ENCODE measurements around the gene DNAH9.

Gene DNAH9

DNA sequence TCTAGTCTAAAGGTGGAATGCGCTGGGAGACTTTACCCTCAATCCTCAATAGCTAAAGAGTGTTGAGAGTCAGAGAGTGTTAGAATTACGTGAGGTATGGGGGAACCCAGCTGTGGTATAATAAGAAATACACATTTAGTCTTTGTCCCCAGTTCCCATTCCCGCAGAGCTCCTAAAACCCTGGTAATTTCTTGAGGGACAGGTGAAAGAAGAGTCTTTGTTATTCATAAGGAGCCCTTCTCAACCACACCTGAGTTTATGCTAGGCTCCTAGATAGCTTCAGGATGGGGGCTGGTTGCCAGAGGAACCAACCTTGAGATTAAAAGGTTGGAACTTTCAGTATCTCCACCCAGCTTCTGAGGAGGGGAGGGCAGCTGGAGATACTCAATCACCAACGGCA is 393.2 kb downstream of the DNAH9 start:
- DNase-seq, result no peak

DNA sequence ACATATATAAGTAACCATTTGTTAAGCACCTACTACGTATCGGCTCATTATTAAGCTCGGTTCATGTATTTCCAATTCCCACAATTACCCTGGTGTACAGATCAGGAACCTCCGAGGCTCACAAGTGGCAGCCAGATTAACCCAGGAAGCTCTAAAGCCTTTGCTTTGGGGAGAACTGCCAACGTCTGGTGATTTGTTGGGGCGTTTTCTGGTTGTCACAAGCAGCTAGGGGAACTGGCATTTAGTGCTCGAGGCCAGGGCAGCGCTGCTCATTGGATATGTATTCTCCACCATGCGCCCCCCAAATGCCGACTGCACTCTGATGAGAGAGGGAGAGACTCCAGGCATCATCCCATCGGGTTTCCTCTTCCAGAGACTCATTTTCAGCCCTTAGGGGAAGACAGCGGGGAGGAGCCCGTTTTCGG is 398.5 kb downstream of the DNAH9 start:
- DNase-seq, result peak; percentile 47

DNA sequence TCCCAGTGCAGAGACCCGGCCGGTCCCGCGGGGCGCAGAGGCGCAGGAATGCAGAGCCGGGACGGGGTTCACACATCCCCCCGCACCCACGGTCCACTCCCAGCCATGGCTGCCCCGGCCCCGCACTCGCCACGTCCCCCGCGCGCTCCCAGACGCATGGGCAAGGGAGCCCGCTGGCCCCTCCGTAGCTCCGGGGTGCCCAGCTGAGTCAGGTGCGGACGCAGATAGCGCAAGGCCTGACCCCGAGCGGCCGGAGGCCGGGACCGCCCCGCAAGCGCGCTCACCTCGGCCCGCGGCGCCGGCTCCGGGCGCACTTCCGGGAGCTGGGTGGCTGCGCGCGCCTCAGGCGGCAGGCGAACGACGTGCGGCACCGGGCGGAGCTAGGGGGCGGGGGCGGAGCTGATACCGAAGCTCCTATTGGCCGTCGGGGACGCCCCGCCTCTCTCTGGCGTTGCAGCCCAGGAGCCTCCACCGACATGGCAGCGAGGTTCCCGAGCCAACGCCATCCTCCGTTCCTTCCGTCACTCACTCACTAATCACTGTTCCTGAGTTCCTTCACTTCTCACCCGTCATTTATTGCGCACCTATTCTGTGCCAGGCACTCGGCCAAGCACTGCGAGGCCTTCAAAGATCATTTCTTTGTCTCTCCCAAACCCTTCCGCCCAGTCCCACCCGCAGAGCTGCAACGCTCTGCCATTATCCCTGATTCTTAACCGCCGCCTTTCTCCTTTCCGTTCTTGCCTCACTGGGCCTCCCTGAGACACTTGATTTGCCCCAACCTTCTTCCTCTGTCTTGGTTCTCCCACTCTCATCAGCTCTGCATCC is 399.1 kb downstream of the DNAH9 start, which contains the start of gene ZNF18:
TSS of gene ZNF18 (minus strand) at position 329 of the 825 bp plus-strand sequence. CDS start 4,646 bp downstream, outside the sequence.
- peak; percentile 95 for DNase-seq

DNA sequence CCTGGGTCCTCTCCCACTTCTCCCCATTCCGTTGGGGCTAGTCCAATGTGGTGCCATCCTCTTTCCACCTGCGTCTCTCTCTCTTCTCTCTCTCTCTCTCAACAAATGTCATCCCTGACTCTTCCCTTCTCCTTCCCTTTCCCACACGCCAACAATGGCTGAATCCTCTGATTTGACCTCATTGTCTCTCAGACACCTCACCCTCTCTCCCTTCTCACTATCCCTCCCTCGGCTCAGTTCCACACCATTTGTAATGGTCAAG is 399.6 kb downstream of the DNAH9 start:
- no peak for DNase-seq

DNA sequence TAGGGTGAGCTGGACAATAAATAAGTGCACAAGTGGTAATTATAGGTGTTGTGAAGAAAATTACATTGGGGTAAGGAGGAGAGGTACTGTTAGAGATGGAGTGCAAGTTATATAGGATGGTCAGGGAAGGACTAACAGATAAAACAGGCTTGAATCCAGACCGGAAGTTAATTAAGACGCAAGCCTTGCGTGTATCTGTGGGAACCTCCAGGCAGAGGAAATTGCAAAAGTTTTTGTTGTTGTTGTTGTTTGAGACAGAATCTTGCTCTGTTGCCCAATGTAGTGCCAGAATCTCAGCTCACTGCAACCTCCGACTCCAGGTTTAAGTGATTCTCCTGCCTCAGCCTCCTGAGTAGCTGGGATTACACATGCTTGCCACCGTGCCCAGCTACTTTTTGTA is 401.4 kb downstream of the DNAH9 start:
- DNase-seq, result no peak

DNA sequence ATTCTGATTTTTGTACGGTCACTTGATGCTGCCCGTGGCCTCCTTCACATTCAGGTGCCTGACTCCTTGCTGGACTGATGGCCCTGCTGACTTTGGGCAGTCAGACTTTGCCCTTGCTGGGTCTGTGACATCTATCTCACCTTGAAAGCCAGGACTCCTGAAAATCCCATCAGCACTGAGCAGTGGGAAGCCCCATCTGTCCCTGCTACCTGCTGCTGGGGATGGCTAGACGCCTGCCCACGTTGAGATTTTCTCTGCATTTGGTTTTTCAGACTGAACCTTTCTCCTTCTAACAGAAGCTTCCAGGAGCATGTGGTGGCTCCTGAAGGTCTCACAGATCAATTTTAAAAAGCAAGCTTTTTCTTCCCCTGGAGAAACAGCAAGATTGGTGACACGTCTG is 409.2 kb downstream of the DNAH9 start:
- DNase-seq, result no peak

All from GDM1 (cell line).